NCI-H345 (cell line): Measurements from ENCODE around the gene CASP3.

ENCODE experiments used
- DNase-seq: peaks from one replicate; lab custom pipeline; 2025; lab: John Stamatoyannopoulos, UW

Gene CASP3

GRCh38 chr4:184649026-184649970 lies at the start of gene CASP3, which contains the start of gene PRIMPOL:
Gene CASP3, minus strand, starts transcription at chr4:184649447. Its CDS starts 10,994 bp downstream, at chr4:184638453.
Gene PRIMPOL, plus strand, starts transcription at chr4:184649738. Its CDS starts 7,403 bp downstream, at chr4:184657141.
- peak; percentile 92 for DNase-seq

DNA sequence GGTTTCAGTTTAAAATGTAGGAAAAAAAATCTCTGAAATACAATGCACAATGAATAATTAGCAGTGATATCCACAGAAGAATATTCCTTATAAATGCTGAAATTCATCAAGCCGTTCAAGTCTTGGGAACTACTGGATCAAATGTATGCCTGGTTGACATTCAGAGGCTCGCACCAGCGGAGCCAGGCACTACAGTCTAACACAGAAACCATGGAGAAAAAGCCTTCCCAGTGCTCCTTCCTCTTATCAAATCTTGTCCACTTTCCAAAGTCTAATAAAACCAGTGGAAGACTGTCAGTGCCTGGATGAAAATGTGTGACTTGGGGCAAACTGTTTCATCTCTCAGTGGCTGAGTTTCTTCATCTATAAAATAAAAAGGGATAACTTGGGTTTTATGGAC lies 48.7 kb upstream of the CASP3 start:
- DNase-seq, result no peak

- no peak for DNase-seq
Measured at GRCh38 chr4:184695178-184695896, 46.1 kb upstream of the CASP3 start.

- DNase-seq, result no peak
Measured at GRCh38 chr4:184694412-184694956, 45.2 kb upstream of the CASP3 start.

DNA sequence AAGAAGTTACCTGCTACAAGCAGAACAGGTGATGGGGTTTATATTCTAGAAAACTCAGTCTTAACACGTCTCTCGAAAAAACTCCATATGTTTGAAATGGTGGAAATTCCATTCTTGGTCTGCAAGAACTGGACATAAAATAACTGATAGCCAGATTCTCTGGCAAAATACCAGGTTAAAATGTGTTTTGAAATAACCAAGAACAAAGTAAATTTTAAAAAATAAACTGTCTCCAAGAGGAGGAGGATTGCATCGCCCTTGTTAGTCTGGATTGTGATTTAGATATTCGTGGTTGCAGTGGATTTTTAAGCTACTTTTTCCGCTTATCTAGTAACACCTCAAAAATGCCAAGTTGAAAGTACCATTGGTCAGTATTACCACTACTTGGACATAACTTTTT lies 43.8 kb upstream of the CASP3 start:
- no peak for DNase-seq

- no peak for DNase-seq
Measured at GRCh38 chr4:184689681-184690080, 40.4 kb upstream of the CASP3 start.

- no peak for DNase-seq
Measured at GRCh38 chr4:184688447-184688846, 39.2 kb upstream of the CASP3 start.

- DNase-seq, result no peak
Measured at GRCh38 chr4:184688005-184688404, 38.8 kb upstream of the CASP3 start.

DNA sequence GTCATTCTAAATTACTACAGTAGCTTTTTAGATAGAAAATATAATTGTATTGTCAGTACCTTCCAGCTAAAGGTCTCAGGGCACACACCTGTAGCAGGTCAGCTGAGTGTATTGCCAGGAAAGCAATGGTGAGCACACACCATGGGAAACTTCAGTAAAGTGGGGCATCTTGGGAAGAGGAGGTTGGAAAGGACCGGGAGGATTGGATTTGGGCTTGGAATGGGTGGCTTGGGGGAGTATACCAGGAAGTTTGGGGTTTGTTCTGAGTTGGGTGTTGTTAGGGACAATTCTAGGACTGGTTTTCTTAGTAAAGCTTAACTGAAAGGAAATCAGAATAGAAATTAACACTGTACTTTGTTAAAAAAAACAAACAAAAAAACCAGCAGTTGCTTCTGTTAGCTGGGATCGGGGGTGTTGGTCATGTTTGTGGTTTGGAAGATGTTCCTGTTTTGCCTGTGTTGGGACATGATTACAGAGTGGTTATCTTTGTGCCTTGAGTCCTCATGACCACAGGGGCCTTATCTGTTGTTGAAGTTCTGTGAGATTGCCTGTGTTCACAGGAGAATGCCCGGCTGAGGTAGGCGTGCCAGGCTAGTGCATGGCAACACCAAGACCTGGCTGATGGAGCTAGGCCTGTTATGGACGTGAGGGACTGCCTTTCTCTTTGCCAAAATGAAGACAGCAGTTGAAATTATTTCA lies 35.4 kb upstream of the CASP3 start:
- DNase-seq, result no peak

- no peak for DNase-seq
Measured at GRCh38 chr4:184681916-184682315, 32.7 kb upstream of the CASP3 start.

DNA sequence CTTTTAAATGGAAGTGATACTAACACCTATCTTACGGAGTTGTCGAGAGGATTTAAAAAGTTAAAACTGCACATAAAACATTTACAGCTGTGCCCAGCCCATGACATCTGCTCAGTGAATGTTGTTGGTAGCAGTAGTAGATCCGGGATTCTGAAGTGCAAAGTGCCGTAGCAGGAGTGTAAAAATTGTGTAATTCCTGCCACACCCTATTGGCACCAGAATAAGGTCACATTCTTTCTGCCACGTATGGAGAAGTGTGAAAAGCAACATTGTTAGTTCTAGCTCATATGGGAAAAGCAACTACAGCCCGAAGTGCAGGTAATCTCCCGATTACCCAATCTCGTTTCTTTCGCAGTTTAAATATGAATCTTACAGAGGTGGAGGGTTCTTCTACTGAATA lies 31.5 kb upstream of the CASP3 start:
- DNase-seq, result no peak

GRCh38 chr4:184675821-184676492 lies 26.7 kb upstream of the CASP3 start:
- DNase-seq, result no peak

DNA sequence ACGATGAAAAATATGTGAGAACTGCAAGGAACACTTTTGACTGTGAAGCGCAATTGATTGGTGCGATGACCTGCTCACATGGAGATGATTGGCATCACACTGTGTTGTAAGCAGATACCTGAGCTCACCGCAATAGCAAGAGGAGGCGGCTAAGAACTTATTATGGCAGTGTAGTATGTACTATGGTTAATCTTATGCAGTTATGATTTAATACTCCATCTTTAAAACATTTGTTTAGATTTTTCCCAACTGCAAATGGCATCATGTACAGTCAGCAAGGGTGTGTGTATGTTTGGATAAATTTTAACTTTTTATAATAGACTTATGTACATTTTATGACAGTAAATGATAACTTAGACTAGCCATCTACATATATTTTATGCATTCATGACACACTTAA lies 25.8 kb upstream of the CASP3 start:
- DNase-seq, result no peak

GRCh38 chr4:184674011-184674410 lies 24.8 kb upstream of the CASP3 start:
- DNase-seq, result no peak

- DNase-seq, result no peak
Measured at GRCh38 chr4:184672741-184673140, 23.5 kb upstream of the CASP3 start.

- DNase-seq, result no peak
Measured at GRCh38 chr4:184671101-184671500, 21.9 kb upstream of the CASP3 start.

GRCh38 chr4:184669251-184669650 lies 20.0 kb upstream of the CASP3 start:
- no peak for DNase-seq

DNA sequence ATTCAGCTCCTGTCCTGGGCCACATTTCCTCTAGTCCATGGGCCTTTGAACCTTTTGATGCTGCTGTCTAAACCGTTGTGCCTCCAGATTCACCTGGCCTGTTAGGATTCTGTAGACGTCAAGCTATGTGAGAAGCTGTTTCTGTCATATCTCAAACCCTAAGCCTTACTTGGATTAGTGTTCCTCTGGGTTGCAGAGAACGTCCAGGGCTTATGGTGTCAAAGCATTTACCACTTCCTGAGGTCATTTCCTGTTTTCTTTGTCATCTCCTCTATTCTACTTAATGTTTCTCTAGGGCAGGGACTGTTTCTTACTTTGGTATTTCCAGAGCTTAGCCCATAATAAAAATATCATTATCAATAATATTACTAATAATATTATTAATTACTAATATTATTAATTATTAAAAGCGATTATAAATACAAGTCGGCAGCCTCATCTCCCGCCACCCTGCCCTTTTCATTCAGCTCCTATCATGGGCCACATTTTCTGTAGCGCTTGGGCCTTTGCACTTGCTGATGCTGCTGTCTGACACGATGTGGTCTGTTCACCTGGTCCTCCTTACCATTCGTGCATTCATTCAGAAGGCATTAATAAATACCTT lies 19.4 kb upstream of the CASP3 start:
- DNase-seq, result no peak

- DNase-seq, result no peak
Measured at GRCh38 chr4:184668096-184668495, 18.8 kb upstream of the CASP3 start.

GRCh38 chr4:184666670-184667069 lies 17.4 kb upstream of the CASP3 start:
- no peak for DNase-seq
